Inflammatory macrophage treated with lipopolysaccharide for 4 hours (primary cell): Measurements from ENCODE around the gene FRMPD2.
"Not testable (repeated sequence)": the region's sequence is repeated elsewhere in the genome, so short reads cannot be mapped to it uniquely, and the experiment has no call there.

ENCODE experiments used
- DNase-seq: peaks from one replicate; pipeline ENCODE4 v3.0.0-alpha.2; 2020

FRMPD2 gene

GRCh38 chr10:48289501-48290238, 15.2 kb upstream of the FRMPD2 start:
- peak; percentile 50 for DNase-seq

- DNase-seq, result no peak
These were observed 14.2 kb upstream of the FRMPD2 start for GRCh38 chr10:48288661-48289060.

- DNase-seq, result no peak
These were observed 13.2 kb upstream of the FRMPD2 start for GRCh38 chr10:48287417-48288391.

- DNase-seq, result no peak
These were observed 11.9 kb upstream of the FRMPD2 start for GRCh38 chr10:48286356-48286755.

- no peak for DNase-seq
These were observed 11.2 kb upstream of the FRMPD2 start for GRCh38 chr10:48285710-48286109.

GRCh38 chr10:48284811-48285210, 10.3 kb upstream of the FRMPD2 start:
- no peak for DNase-seq

- no peak for DNase-seq
These were observed 9.6 kb upstream of the FRMPD2 start for GRCh38 chr10:48284002-48284546.

- DNase-seq, result peak; percentile 42
These were observed 8.3 kb upstream of the FRMPD2 start for GRCh38 chr10:48282829-48283228.

- DNase-seq, result not testable (repeated sequence)
These were observed 7.2 kb upstream of the FRMPD2 start for GRCh38 chr10:48281697-48282096.

GRCh38 chr10:48279081-48279751, 4.7 kb upstream of the FRMPD2 start:
- peak; percentile 57 for DNase-seq

- DNase-seq, result no peak
These were observed 2.6 kb upstream of the FRMPD2 start for GRCh38 chr10:48277093-48277492.

GRCh38 chr10:48273741-48274140, 755 bp downstream of the FRMPD2 start:
- no peak for DNase-seq

- DNase-seq, result no peak
These were observed 1.8 kb downstream of the FRMPD2 start for GRCh38 chr10:48272682-48273081.

GRCh38 chr10:48271047-48271730, 3.3 kb downstream of the FRMPD2 start:
- no peak for DNase-seq

GRCh38 chr10:48266528-48266927, 8.0 kb downstream of the FRMPD2 start:
- no peak for DNase-seq

- no peak for DNase-seq
These were observed 16.4 kb downstream of the FRMPD2 start for GRCh38 chr10:48258105-48258504.

GRCh38 chr10:48257407-48257961, 17.0 kb downstream of the FRMPD2 start:
- no peak for DNase-seq

GRCh38 chr10:48255722-48256121, 18.8 kb downstream of the FRMPD2 start:
- no peak for DNase-seq

GRCh38 chr10:48254750-48255512, 19.6 kb downstream of the FRMPD2 start:
- no peak for DNase-seq

GRCh38 chr10:48253970-48254657, 20.4 kb downstream of the FRMPD2 start:
- DNase-seq, result no peak

- no peak for DNase-seq
These were observed 22.2 kb downstream of the FRMPD2 start for GRCh38 chr10:48252354-48252650.
